ENCODE data around the gene CFAP68.

CFAP68 gene

DNA sequence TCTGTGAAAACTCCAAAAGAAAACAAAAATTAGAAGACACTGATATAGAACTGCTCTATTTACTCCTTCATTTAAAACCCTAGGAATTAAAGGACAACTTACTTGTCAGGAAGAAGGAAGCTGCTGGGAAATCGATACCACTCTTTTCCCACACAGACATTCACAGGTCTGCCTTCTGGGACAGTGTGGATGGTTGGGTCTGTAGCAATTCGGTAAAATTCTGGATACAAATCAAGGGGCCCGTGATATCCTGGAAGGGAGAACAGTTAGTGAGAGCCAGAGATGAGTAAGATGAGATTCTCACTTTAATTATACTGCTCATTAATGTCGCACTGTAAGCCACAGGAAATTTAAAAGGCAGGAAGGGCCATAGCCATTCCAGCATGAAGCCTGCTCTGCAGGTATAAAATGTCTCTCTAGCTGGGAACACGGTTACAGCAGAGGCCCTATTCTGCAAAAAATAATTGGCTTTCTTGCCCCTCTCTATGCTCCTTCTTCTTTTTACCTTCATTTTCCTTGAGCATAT is 41.9 kb upstream of the CFAP68 start:
- CTCF ChIA-PET, result no interaction called here
- TF ChIP-seq CTCF (conservative IDR thresholded peaks at IDR 0.05; ENCODE audit: low read depth), result no peak
- H3K27ac ChIP-seq, result no peak overlapping the region
- POLR2A ChIA-PET (ENCODE audit: low non-redundant PET), result no interaction called here
- no peak for DNase-seq (ENCODE audit: low spot score)

DNA sequence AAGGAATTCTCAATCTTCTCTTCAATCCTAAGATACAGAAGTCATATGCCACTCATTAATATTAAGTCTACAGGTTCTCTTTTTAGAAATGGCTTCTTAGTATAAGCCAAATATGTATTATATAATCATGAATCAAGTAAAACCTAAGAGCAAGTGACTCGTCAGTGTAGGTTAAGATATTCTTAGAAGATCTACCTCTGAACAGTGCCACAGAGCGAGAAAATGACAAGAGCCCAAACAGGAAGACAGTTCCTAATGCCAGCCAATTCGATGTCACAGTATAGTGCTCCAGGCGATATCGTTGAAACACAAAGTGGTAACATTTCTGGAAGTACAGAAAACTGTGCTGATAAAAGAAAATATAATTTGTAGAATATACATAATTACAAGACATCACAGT is 41.3 kb upstream of the CFAP68 start:
- ChIA-PET CTCF (interaction anchor here (0.6 kb wide), 1 partner anchor 391 kb away, joined by 3 read pairs; no protein-coding TSS in a partner anchor), POLR2A (ENCODE audit: low non-redundant PET) (no interaction called here)
- no peak overlapping the region for H3K27ac ChIP-seq
- no peak for DNase-seq (ENCODE audit: low spot score)
- TF ChIP-seq CTCF (conservative IDR thresholded peaks at IDR 0.05; ENCODE audit: low read depth), result no peak

- no peak overlapping the region for H3K27ac ChIP-seq
- no peak for TF ChIP-seq CTCF (conservative IDR thresholded peaks at IDR 0.05; ENCODE audit: low read depth)
- POLR2A ChIA-PET (ENCODE audit: low non-redundant PET), result no interaction called here
- CTCF ChIA-PET, result interaction anchor here (0.6 to 1.2 kb wide), 4 partner anchors 101 to 268 kb away, joined by 3 to 5 read pairs (median 4); no protein-coding TSS in a partner anchor
- DNase-seq (ENCODE audit: low spot score), result no peak
These were observed 39.2 kb upstream of the CFAP68 start for GRCh38 chr11:111840143-111840542.

DNA sequence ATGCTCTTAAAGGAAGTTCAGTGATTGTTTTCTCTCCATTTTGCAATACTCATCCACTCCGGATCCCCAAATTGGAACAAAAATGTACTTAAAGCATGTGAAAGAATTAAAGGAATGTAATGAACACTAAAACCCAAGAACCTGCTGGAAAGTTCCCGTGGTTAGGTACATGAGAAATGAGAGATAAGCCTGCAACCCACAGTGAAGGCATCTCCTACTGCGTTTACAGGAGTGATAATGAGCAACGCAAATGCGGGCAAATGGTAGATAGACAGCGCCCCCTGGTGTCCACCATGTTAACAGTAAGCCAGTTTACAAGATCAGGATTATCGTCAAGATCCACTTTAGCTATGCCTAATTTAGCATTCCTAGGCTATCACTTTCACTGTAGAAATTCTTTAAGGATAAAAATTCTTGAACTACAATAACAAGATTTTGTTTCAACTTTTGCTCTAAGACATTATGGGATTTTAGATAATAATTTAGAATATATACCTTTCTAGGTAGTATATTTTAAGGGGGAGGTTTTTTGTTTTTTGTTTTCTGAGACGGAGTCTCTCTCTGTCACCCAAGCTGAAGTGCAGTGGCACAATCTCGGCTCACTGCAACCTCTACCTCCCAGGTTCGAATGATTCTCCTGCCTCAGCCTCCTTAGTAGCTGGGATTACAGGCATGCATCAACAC is 37.8 kb upstream of the CFAP68 start:
- H3K27ac ChIP-seq, result no peak overlapping the region
- DNase-seq (ENCODE audit: low spot score), result peak; percentile 66
- TF ChIP-seq CTCF (conservative IDR thresholded peaks at IDR 0.05; ENCODE audit: low read depth), result peak; percentile 86
- POLR2A ChIA-PET (ENCODE audit: low non-redundant PET), result interaction anchor here (0.6 kb wide), 1 partner anchor 259 kb away, joined by 3 read pairs; no protein-coding TSS in a partner anchor
- CTCF ChIA-PET, result interaction anchor here (0.5 to 1.2 kb wide), 16 partner anchors 15 to 1899 kb away, joined by 3 to 8 read pairs (median 4); no protein-coding TSS in a partner anchor

- DNase-seq (ENCODE audit: low spot score), result no peak
- CTCF ChIA-PET, result no interaction called here
- no peak for TF ChIP-seq CTCF (conservative IDR thresholded peaks at IDR 0.05; ENCODE audit: low read depth)
- POLR2A ChIA-PET (ENCODE audit: low non-redundant PET), result no interaction called here
- no peak overlapping the region for H3K27ac ChIP-seq
These were observed 35.7 kb upstream of the CFAP68 start for GRCh38 chr11:111843661-111844060.

DNA sequence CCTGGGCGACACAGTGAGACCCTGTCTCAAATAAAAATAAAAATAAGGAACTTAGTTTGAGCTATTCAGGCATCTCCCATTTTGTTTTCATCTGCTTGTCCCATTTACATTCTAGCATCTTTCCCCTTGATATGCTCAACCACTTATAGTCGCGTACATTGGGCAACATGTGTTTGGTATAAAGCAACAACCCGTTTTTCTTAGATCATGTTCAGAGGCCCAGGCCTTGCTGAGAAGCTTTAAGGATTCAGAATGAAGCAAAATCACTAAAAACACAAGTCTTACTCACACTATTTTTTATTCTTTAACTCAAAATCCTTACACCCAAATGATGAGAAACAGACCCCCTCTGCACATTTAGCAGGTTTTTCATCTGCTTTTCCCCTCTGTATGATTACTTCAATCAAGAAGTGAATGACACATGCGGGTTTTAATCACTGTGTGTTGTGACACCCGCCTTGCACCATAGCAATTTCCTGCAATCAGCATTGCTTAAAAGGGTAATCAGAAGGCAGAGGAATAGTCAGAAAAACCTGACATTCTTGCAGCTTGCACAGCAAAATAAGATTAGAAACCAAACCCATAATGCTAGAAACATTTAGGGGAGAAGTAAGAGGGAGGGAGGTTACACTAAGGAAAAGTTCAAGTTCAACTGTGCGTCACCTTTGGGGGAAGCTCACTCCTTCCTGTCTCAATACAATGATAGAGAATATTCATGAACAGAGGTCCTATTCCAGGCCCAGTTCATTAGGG is 33.9 kb upstream of the CFAP68 start:
- no peak overlapping the region for H3K27ac ChIP-seq

More for the DNA sequence above, 33.9 kb upstream of the CFAP68 start:
- ChIA-PET CTCF (no interaction called here), POLR2A (ENCODE audit: low non-redundant PET) (no interaction called here)
- DNase-seq (ENCODE audit: low spot score), result no peak
- no peak for TF ChIP-seq CTCF (conservative IDR thresholded peaks at IDR 0.05; ENCODE audit: low read depth)
